Fibroblast of the conjunctiva (primary cell): ENCODE measurements around the gene KRTAP4-9.
"Not testable (repeated sequence)": the region's sequence is repeated elsewhere in the genome, so short reads cannot be mapped to it uniquely, and the experiment has no call there.

Source experiments
- DNase-seq: peaks from one replicate; pipeline ENCODE4 v3.0.0-alpha.2; 2010; ENCODE audit warnings: low read depth

KRTAP4-9 gene

GRCh38 chr17:41098042-41098441 is 7.1 kb upstream of the KRTAP4-9 start, which contains the start of gene KRTAP4-8:
Gene KRTAP4-8, minus strand, starts transcription at chr17:41098142. Its CDS starts 58 bp downstream, at chr17:41098084.
- no peak for DNase-seq

GRCh38 chr17:41098481-41098880 is 6.7 kb upstream of the KRTAP4-9 start:
- DNase-seq: no peak

GRCh38 chr17:41099682-41100480 is 5.3 kb upstream of the KRTAP4-9 start:
- peak; percentile 49 for DNase-seq

- DNase-seq: no peak
Observed at GRCh38 chr17:41101586-41102259, 3.5 kb upstream of the KRTAP4-9 start, which contains the start of gene KRTAP4-16. Gene KRTAP4-16, minus strand, starts transcription at chr17:41102209. Its CDS starts 0 bp downstream, at chr17:41102209.

GRCh38 chr17:41103896-41104295 is 1.3 kb upstream of the KRTAP4-9 start:
- DNase-seq: no peak

- DNase-seq: not testable (repeated sequence)
Observed at GRCh38 chr17:41104386-41105038, 677 bp upstream of the KRTAP4-9 start.

GRCh38 chr17:41107941-41108450 is 2.8 kb downstream of the KRTAP4-9 start:
- DNase-seq: no peak

- not testable (repeated sequence) for DNase-seq
Observed at GRCh38 chr17:41108728-41109386, 3.7 kb downstream of the KRTAP4-9 start.

GRCh38 chr17:41111151-41111885 is 6.1 kb downstream of the KRTAP4-9 start:
- DNase-seq: no peak

- DNase-seq: no peak
Observed at GRCh38 chr17:41116297-41116696, 11.1 kb downstream of the KRTAP4-9 start.

- not testable (repeated sequence) for DNase-seq
Observed at GRCh38 chr17:41117846-41118386, 12.7 kb downstream of the KRTAP4-9 start, which contains the start of gene KRTAP4-11. Gene KRTAP4-11, minus strand, starts transcription at chr17:41118373. Its CDS starts 58 bp downstream, at chr17:41118315.

- DNase-seq: no peak
Observed at GRCh38 chr17:41118721-41119120, 13.5 kb downstream of the KRTAP4-9 start.

- not testable (repeated sequence) for DNase-seq
Observed at GRCh38 chr17:41119696-41120690, 14.8 kb downstream of the KRTAP4-9 start.

GRCh38 chr17:41121742-41122141 is 16.6 kb downstream of the KRTAP4-9 start:
- DNase-seq: no peak

- DNase-seq: not testable (repeated sequence)
Observed at GRCh38 chr17:41123292-41123990, 18.3 kb downstream of the KRTAP4-9 start.

GRCh38 chr17:41123991-41124371 is 18.8 kb downstream of the KRTAP4-9 start, which contains the start of gene KRTAP4-12:
Gene KRTAP4-12, minus strand, starts transcription at chr17:41124182. Its CDS starts 60 bp downstream, at chr17:41124122.
- DNase-seq: not testable (repeated sequence)

- no peak for DNase-seq
Observed at GRCh38 chr17:41125064-41125463, 19.9 kb downstream of the KRTAP4-9 start.

- no peak for DNase-seq
Observed at GRCh38 chr17:41126412-41126811, 21.2 kb downstream of the KRTAP4-9 start.

- no peak for DNase-seq
Observed at GRCh38 chr17:41127371-41127770, 22.2 kb downstream of the KRTAP4-9 start.
